NCI-H69 (cell line): Measurements from ENCODE around the gene ATRN.

Experiments
- DNase-seq: peaks from one replicate; lab custom pipeline; 2025; lab: John Stamatoyannopoulos, UW

Gene ATRN

DNA sequence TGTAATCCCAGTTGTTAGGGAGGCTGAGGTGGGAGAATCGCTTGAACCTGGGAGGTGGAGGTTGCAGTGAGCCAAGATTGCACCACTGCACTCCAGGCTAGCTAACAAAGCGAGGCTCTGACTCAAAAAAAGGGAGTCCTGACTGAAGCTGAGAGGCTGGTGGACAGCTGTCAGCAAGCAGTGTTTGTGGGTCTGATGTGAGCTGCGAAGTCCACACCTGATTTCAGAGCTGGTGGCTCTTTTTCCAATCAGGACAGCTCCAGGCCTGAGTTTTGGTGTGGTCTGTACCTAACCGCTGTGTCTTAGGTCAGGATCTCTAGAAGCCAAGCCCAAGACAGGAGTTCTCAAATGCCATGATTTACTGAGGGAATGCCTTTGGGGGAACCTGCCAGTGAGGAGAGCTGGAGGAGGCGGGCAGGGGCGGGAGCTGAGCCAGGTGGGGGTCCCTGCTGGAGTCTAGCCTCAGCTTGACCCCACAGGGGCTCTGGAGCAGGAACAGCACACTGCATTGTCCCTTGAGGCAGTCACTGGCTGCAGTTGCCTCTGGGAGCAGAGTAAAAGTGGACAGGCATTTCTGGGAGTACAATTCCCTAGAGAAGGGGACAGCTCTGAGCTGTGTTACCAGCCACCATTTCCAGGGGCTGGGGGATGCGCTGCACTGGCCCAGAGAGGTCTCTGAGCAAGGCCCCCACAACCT, 187.3 kb downstream of the ATRN start:
- no peak for DNase-seq

- DNase-seq: no peak
Observed at GRCh38 chr20:3658716-3659491, 188.1 kb downstream of the ATRN start.

- no peak for DNase-seq
Observed at GRCh38 chr20:3659492-3660261, 188.9 kb downstream of the ATRN start.

DNA sequence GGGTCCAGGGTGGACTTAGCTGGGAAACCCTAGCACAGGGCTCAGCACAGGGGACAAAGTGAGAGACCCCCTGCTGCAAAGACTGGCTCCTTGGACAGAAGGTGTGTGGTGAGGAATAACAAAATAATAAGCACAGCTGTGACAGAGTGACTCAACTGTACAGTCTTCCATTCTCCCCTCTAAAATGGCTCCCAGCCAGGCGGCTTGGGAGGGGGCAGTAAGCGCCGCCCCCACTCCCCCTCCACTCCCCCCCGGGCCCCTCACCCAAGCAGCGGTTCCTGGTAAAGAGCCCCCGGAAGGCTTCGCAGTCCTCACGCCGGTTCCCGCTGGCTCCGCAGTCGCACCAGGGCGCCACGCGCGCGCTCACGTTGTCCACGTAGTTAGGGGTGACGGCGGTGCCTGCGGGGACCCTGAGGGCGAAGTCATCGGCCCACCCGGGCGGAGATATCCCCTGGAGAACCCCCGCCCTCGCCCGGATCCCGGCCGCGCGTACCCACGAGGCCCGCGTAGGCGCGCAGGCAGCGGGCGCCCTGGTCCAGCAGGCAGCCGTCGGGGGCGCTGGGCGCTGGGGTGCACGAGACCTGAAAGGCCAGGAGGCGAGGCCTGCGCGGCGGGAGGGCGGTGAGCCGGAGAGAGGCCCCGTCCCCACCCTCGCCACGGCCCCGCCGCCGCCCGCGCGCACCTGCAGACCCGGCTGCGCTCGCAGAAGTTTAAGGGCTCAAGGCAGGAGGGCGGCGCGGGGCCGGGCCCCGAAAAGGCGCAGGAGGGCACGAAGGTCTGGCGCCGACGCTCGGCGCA, 189.6 kb downstream of the ATRN start:
- DNase-seq: peak; percentile 25

DNA sequence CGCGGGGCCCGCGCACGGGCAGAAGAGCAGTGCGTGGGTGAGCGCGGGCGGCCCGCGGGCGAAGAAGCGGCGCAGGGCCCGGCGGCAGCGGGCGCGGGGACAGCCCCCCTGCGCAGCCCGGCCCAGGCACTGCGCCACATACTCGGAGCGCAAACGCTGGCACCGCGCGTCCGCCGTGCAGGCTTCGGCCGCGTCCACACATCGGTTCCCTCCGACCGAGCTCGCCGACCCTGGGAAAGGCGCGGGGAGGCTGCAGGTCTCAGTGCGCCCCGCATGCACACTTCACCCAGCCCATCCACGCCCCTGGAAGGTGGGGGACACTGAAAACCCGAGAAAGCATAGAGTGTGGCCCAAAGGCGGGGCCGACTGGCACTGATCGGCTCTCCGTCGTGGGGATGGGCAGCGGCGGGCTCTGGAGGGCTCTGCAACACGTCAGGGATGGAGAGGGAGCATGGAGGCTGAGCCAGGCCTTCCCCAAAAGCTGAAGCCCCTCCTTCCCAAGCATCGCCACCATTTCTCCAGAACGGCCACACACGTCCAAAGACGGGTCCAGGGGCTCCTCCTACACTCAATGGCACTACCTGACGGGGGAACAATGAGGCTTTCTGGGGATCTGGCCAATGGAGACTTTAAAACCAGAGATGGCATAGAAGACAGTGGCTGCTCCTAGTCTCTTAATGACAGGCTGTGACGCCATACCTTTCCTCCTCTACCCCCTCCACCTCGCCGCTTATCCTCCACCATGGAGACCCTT, 190.4 kb downstream of the ATRN start:
- peak; percentile 17 for DNase-seq

- peak; percentile 42 for DNase-seq
Observed at GRCh38 chr20:3661814-3662665, 191.2 kb downstream of the ATRN start.

GRCh38 chr20:3663031-3663701, 192.3 kb downstream of the ATRN start, which contains the start of gene GFRA4:
Gene GFRA4, minus strand, starts transcription at chr20:3663399. Its CDS starts 0 bp downstream, at chr20:3663399.
- peak; percentile 35 for DNase-seq

GRCh38 chr20:3663858-3664257, 193.0 kb downstream of the ATRN start:
- DNase-seq: no peak

DNA sequence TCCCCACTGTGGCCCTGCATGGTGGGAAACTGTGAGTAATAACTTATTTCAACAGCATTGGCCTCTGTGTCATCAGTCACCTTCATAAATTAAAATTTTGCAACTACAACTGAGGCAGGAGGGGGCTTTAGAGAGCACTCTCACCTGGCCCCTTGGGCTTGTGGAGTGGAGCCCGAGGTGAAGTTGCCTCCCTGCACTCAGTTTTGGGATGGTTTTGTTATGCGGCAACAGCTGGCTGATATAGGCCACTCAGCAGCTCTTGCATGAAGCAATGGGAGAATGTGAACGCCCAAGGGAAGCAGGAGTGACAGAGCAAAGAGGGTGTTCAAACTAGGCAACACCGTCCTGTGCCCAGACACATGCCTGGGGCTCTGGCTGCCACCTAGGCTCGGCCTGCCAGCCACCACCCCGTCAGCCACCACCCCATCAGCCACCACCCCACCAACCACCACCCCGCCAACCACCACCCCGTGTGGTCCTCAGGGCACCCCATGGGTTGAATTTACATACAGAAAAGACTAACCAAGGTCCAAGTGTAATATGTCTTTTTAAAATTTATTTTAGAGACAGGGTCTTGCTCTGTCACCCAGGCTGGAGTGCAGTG, 196.7 kb downstream of the ATRN start:
- no peak for DNase-seq

DNA sequence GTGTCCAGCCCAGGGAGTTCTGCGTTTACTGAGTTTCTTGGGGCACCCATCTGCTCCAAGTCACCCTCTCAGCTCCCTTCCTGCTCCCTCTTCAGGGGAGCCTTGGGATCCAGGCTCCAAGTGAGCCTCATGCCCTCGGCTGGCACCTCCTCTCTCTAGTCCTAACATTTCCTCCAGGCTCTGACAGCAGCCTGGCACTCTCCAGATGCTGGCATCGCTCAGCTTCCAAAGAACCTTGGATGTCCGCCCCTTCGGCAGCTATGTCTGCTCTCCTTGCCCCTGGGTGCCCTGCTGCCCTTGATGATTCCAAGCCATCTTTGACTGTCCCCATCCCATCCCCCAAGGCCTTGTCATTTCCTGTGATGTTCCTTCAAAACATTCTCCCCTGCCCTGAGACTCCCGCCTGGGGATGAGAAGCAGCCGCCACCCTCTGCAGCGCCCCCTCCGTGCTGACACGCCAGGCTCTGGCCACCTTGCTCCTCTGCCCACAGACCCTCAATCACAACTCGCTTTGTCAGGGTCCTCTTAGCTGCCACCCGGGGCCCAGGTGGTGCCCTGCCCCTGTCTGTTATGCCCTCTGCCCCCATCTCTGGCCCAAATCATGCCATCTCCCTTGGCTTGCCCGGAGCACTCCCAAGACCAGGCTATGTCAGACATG, 199.0 kb downstream of the ATRN start:
- no peak for DNase-seq

- peak; percentile 15 for DNase-seq
Observed at GRCh38 chr20:3670511-3670910, 199.7 kb downstream of the ATRN start.

DNA sequence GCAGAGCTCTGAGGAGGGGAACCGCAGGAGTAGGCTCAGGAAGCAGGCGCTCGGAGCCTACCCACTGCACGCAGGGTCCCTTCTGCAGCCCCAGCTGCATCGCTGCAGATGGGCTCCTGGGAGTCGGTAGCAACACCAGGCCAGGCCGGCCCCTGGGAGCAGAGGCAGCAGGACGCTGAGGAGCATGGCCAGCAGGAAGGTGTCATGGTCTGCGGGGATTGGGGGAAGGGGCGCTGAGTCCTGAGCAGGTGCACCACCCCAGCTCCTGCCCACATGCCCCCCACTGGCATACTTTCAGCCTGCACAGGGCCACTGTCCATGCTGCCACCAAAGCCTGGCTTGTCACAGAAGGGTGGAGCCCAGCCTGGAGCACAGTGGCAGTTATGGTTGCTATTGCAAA, 200.1 kb downstream of the ATRN start:
- DNase-seq: no peak

- no peak for DNase-seq
Observed at GRCh38 chr20:3671986-3672546, 201.2 kb downstream of the ATRN start.

DNA sequence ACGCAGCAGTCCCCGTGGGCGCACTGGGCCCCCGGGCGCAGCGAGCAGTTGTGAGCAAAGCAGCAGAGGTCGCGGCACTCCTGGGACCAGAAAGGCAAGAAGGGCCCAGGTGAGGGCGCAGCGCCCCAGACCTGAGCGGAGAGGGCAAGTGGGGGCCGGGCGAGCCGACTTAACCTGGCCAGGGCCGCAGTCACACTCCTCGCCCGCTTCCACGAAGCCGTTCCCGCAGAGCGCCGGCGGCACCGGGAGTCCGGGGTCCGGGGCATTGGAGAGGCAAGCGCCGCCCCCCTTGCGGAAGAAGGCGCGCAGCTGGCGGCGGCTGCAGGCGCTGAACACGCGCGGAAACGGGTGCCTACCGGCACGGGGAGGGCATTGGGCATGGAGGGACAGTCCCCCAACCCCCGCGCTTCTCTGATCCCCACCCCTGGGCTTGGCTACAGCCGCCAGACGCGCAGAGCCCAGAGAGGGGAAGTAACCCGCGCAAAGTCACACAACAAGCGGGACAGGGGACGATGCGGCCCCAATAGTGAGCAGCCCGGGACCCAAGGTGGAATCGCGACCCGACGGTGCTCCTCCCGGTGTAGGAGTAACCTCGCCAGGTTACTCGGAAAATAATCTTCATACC, 201.8 kb downstream of the ATRN start:
- DNase-seq: peak; percentile 21

- DNase-seq: no peak
Observed at GRCh38 chr20:3673221-3674070, 202.6 kb downstream of the ATRN start.

GRCh38 chr20:3674447-3674846, 203.6 kb downstream of the ATRN start:
- DNase-seq: no peak
